IPS DF 6.9 (cell line): ENCODE results near the gene WDR43.

ENCODE experiments used
- DNase-seq: peaks from one replicate; pipeline ENCODE4 v3.0.0-alpha.2; 2013; ENCODE audit warnings: low read depth, low spot score
- H3K27ac ChIP-seq: one replicate; pipeline ENCODE4 v1.5.1; 2013; ENCODE audit warnings: low read length, control low read depth
- H3K27me3 ChIP-seq: 2 replicates; pipeline ENCODE4 v1.6.1; 2013; ENCODE audit warnings: mild to moderate bottlenecking, low read length; ENCODE audit not compliant: control insufficient read depth, insufficient read depth
- H3K36me3 ChIP-seq: 2 replicates; pipeline ENCODE4 v1.6.1; 2013; ENCODE audit warnings: low read length; ENCODE audit not compliant: control insufficient read depth, insufficient read depth
- H3K4me1 ChIP-seq: 2 replicates; pipeline ENCODE4 v1.6.1; 2013; ENCODE audit warnings: low read length; ENCODE audit not compliant: control insufficient read depth, insufficient read depth
- H3K4me3 ChIP-seq: 2 replicates; pipeline ENCODE4 v1.5.1; 2013; ENCODE audit warnings: mild to moderate bottlenecking, low read length
- H3K9me3 ChIP-seq: 2 replicates; pipeline ENCODE4 v1.6.1; 2013; ENCODE audit warnings: low read length, inconsistent platforms; ENCODE audit not compliant: control insufficient read depth, insufficient read depth
- WGBS: extraction: QIAGEN DNeasy Blood & Tissue Kit; methylation state at CpG from one replicate; pipeline ENCODE4 v1.1.7; 2013; ENCODE audit warnings: mixed read lengths, missing lambda C conversion rate; ENCODE audit not compliant: insufficient read length, insufficient coverage; 5-methylcytosine and 5-hydroxymethylcytosine counted together

Gene WDR43

DNA sequence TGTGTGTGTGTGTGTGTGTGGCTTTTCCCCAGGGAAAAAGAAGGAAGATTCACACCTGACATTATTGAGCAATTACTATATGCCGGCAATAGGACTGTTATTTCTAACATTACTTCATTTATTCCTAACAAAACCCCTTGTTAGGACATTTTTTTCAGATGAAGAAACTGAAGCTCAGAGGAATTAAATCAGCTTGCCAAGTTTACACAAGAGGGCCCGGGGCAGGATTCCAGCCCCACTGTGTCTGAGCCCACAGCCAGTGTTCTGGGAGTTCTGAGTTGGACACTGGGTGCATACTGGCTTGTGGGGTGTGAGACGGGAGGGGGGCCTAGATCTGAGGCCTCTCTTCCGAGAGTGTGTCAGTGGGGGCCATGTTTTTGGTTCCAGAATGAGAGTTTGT, 96.6 kb downstream of the WDR43 start:
- H3K4me3 ChIP-seq: no peak overlapping the region
- no peaks in the 10 kb centered on the region for H3K4me1 ChIP-seq
- no peaks in the 10 kb centered on the region for H3K9me3 ChIP-seq
- DNase-seq: no peak
- H3K36me3 ChIP-seq: no peaks in the 10 kb centered on the region; the same call in 1 of the 2 replicates
- no peaks in the 10 kb centered on the region for H3K27me3 ChIP-seq
- no peak overlapping the region for H3K27ac ChIP-seq
- no CpG with 5 or more reads among the region's 4 CpGs for WGBS

- DNase-seq: no peak
- H3K4me3 ChIP-seq: no peak overlapping the region
- no CpG with 5 or more reads among the region's 9 CpGs for WGBS
- no peaks in the 10 kb centered on the region for H3K27me3 ChIP-seq
- H3K36me3 ChIP-seq: no peaks in the 10 kb centered on the region; the same call in 1 of the 2 replicates
- no peak overlapping the region for H3K27ac ChIP-seq
- H3K4me1 ChIP-seq: no peaks in the 10 kb centered on the region
- H3K9me3 ChIP-seq: no peaks in the 10 kb centered on the region
Measured at GRCh38 chr2:28991460-28991859, 97.0 kb downstream of the WDR43 start.

DNA sequence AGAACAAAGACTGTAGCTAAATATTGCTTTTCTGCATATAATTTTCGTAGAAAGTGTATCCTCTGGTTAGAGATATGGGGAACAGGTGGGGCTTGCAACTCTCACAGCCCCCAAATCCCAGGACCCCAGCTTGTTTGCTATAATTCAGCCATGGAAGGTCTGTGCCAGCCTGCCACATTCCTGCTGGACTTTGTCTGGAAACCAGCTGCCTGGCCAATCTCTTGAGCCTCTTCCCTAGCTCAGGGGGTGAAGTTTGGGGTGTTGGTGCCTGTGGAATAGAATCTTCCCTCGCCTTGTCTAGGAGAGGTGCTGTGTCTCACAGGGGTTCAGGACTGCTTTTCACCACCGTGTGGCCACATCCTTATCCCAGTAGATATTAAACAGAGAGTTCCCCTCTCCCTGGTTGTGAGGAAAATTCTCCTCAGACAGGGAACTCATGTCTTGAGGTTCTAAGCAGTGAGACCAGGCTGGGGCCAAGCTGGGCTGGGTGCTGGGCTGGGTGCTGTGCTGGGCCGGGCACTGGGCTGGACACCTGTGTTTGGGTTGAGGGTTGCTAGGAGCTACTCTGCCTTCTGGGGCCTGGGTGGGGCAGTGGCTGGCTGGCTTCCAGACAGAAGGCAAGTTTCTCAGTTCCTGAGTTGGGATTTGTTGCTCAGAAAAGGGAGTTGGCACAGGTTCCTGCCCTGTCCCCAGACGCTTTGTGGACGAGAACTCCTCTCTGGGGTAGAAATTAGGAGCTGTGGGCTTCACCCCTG, 98.9 kb downstream of the WDR43 start:
- Histone ChIP-seq H3K9me3 (no peaks in the 10 kb centered on the region), H3K36me3 (no peaks in the 10 kb centered on the region; the same call in 1 of the 2 replicates), H3K4me1 (no peaks in the 10 kb centered on the region), H3K4me3 (no peak overlapping the region), H3K27ac (no peak overlapping the region), H3K27me3 (no peaks in the 10 kb centered on the region)
- WGBS: no CpG with 5 or more reads among the region's 6 CpGs
- DNase-seq: no peak

DNA sequence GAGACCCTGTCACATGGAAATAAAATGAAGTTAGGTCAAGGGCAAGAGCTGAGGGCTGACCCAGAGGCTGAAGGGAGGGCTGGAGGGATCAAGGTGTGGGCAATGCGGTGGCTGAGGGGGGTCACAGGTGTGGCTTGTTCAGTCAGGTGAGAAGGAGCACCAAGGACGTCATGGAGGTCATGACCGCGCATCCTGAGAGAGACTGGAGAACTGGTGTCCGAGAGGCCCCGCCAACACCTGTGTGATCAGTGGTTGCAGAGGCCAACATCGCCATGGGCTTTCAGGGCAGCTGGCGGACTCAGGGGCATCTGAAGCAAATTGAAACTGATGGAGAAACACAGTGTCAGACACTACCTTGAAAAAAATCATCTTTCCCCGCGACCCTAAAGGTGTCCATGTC, 99.6 kb downstream of the WDR43 start:
- no peaks in the 10 kb centered on the region for H3K27me3 ChIP-seq
- no peaks in the 10 kb centered on the region for H3K4me1 ChIP-seq
- H3K9me3 ChIP-seq: no peaks in the 10 kb centered on the region
- no peak overlapping the region for H3K27ac ChIP-seq
- DNase-seq: no peak
- no peak overlapping the region for H3K4me3 ChIP-seq
- H3K36me3 ChIP-seq: no peaks in the 10 kb centered on the region; the same call in 1 of the 2 replicates
- WGBS: no CpG with 5 or more reads among the region's 10 CpGs

DNA sequence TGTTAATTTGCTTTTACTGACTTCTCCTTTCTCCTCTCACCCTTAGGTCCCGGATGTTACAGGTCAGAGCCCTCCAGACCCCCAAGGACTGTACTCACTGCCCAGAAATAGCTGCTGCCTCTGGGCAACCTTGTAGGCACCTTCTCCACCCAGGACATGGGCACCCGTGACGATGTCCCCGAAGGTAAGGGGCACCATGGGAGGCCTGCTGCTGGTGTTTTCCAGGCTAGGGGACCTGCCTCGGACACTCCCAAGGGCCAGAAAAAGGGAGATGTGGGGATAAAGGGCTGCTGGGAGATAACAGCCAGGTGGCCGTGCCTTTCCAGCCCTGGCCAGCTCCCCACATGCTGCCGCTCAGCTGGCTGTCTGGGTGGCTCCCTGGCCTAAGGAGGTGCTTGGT, 100.2 kb downstream of the WDR43 start:
- no peak for DNase-seq
- H3K27ac ChIP-seq: no peak overlapping the region
- WGBS: no CpG with 5 or more reads among the region's 7 CpGs
- H3K9me3 ChIP-seq: no peaks in the 10 kb centered on the region
- no peaks in the 10 kb centered on the region for H3K27me3 ChIP-seq
- no peaks in the 10 kb centered on the region for H3K4me1 ChIP-seq
- H3K4me3 ChIP-seq: no peak overlapping the region
- H3K36me3 ChIP-seq: no peaks in the 10 kb centered on the region; the same call in 1 of the 2 replicates

DNA sequence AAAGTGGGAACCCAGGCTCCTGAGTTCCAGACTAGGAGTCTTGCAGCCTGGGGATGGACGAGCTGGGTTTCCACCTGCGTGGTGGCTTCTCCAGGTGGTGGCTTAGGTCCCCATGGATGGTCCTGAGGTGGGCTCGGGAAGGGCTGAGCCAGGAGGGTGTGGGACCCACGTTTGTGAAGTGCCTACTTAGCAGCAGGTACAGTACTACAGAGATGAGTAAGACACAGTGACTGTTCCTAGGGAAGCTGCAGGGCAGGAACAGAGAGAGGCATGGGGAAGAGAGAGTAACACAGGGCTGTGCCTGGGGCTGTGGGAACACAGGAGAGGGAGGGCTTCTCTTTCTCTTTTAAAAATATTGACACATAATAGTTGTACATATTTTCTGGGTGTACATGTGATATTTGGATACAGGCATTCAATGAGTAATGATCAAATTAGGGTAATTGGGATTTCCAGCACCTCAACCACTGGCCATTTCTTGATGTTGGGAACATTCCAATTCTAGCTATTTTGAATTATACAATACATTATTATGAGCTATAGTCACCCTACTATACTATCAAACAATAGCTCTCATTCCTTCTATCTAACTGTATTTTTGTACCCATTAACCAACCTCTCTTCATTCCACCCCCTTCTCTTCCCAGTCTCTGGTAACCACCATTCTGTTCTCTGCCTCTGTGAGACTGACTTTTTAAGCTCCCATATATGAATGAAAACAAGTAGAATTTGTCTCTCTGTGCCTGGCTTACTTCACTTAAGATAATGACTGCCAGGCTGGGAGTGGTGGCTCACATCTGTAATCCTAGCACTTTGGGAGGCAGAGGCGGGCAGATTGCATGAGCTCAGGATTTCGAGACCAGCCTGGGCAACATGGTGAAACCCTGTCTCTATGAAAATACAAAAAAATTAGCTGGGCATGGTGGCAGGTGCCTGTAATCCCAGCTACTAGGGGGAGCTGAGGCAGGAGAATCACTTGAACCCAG, 101.6 kb downstream of the WDR43 start:
- Histone ChIP-seq H3K4me1 (no peaks in the 10 kb centered on the region), H3K9me3 (no peaks in the 10 kb centered on the region), H3K4me3 (no peak overlapping the region), H3K27ac (no peak overlapping the region), H3K27me3 (no peaks in the 10 kb centered on the region), H3K36me3 (no peaks in the 10 kb centered on the region; the same call in 1 of the 2 replicates)
- DNase-seq: no peak
- WGBS: no CpG with 5 or more reads among the region's 6 CpGs

- H3K27me3 ChIP-seq: no peaks in the 10 kb centered on the region
- WGBS: no CpG with 5 or more reads among the region's 12 CpGs
- H3K9me3 ChIP-seq: no peaks in the 10 kb centered on the region
- no peaks in the 10 kb centered on the region; the same call in 1 of the 2 replicates for H3K36me3 ChIP-seq
- no peak for DNase-seq
- H3K4me3 ChIP-seq: no peak overlapping the region
- H3K27ac ChIP-seq: no peak overlapping the region
- no peaks in the 10 kb centered on the region for H3K4me1 ChIP-seq
Measured at GRCh38 chr2:28997237-28997846, 102.9 kb downstream of the WDR43 start.
